ENCODE results near the gene GPD2. TPM values are rescaled to one million over a fixed set of nuclear protein-coding genes. Genes with fewer than 3 reads are reported as not detected.
A peak's percentile ranks its signal among the peaks of the same experiment; 100 is the strongest.

The GPD2 gene
- total RNA-seq, 8 experiments from 2014 or later: 2.1 to 69.3 (median 6.9) TPM

- 63 to 100% (median 77%) methylated on average over 1 of the region's 1 CpG; no CpG with 5 or more reads in 6 of the 10 experiments for WGBS, 10 experiments
- no peak for ATAC-seq (replicated peaks in 6 of 8)
- in situ Hi-C loops (cut with MboI; ENCODE audit: low pct_unique_long_range_greater_than_20kb in 2 of 9, low sequenced_read_pairs in 9 of 9, unreplicated experiment in 9 of 9): no loop called here
These were observed 14.3 kb upstream of the GPD2 start for GRCh38 chr2:156421851-156422250.

GRCh38 chr2:156423674-156424282, 12.4 kb upstream of the GPD2 start:
- no peak overlapping the region for H3K27ac ChIP-seq
- H3K4me1 ChIP-seq (replicated peaks in 1 of 2): no peaks in the 10 kb centered on the region
- WGBS, 10 experiments: 71 to 95% (median 87%) methylated on average over 1 to 8 of the region's 8 CpGs

More at GRCh38 chr2:156421851-156422250, 14.3 kb upstream of the GPD2 start:
- no peak overlapping the region for H3K27ac ChIP-seq
- H3K4me3 ChIP-seq: no peak overlapping the region
- no peaks in the 10 kb centered on the region for H3K4me1 ChIP-seq (replicated peaks in 1 of 2)

GRCh38 chr2:156427074-156427473, 9.1 kb upstream of the GPD2 start:
- Histone ChIP-seq H3K4me1 (replicated peaks in 1 of 2) (no peaks in the 10 kb centered on the region), H3K4me3 (no peak overlapping the region), H3K27ac (no peak overlapping the region)
- in situ Hi-C loops (cut with MboI; ENCODE audit: low pct_unique_long_range_greater_than_20kb in 2 of 9, low sequenced_read_pairs in 9 of 9, unreplicated experiment in 9 of 9): no loop called here
- ATAC-seq (replicated peaks in 6 of 8): no peak
- WGBS, 10 experiments: 67 to 92% (median 78%) methylated on average over 1 of the region's 1 CpG; no CpG with 5 or more reads in 6 of the 10 experiments

More at GRCh38 chr2:156423674-156424282, 12.4 kb upstream of the GPD2 start:
- H3K4me3 ChIP-seq: no peak overlapping the region
- no peak for ATAC-seq (replicated peaks in 6 of 8)
- in situ Hi-C loops (cut with MboI; ENCODE audit: low pct_unique_long_range_greater_than_20kb in 2 of 9, low sequenced_read_pairs in 9 of 9, unreplicated experiment in 9 of 9): no loop called here

- no peak overlapping the region for H3K27ac ChIP-seq
- H3K4me1 ChIP-seq (replicated peaks in 1 of 2): no peaks in the 10 kb centered on the region
- H3K4me3 ChIP-seq: no peak overlapping the region
- in situ Hi-C loops (cut with MboI; ENCODE audit: low pct_unique_long_range_greater_than_20kb in 2 of 9, low sequenced_read_pairs in 9 of 9, unreplicated experiment in 9 of 9): no loop called here
- ATAC-seq (replicated peaks in 6 of 8): no peak
These were observed 7.0 kb upstream of the GPD2 start for GRCh38 chr2:156429211-156429610.

- in situ Hi-C loops (cut with MboI; ENCODE audit: low pct_unique_long_range_greater_than_20kb in 2 of 9, low sequenced_read_pairs in 9 of 9, unreplicated experiment in 9 of 9): no loop called here
- WGBS, 10 experiments: 63 to 100% (median 98%) methylated on average over 1 to 2 of the region's 2 CpGs; no CpG with 5 or more reads in 4 of the 10 experiments
- H3K27ac ChIP-seq: no peak overlapping the region
- no peak for ATAC-seq (replicated peaks in 6 of 8)
- H3K4me1 ChIP-seq (replicated peaks in 1 of 2): no peaks in the 10 kb centered on the region
- H3K4me3 ChIP-seq: no peak overlapping the region
These were observed 5.8 kb upstream of the GPD2 start for GRCh38 chr2:156430236-156430979.

- Histone ChIP-seq H3K27ac (no peak overlapping the region), H3K4me1 (replicated peaks in 1 of 2) (no peaks in the 10 kb centered on the region), H3K4me3 (no peak overlapping the region)
- ATAC-seq (replicated peaks in 6 of 8): peak in 2 of 8 experiments; percentile 7 to 8
- WGBS, 10 experiments: 38 to 100% (median 67%) methylated on average over 1 of the region's 1 CpG; no CpG with 5 or more reads in 3 of the 10 experiments
- in situ Hi-C loops (cut with MboI; ENCODE audit: low pct_unique_long_range_greater_than_20kb in 2 of 9, low sequenced_read_pairs in 9 of 9, unreplicated experiment in 9 of 9): no loop called here
These were observed 5.2 kb upstream of the GPD2 start for GRCh38 chr2:156430980-156431358.

- ATAC-seq (replicated peaks in 6 of 8): no peak
These were observed 1.5 kb upstream of the GPD2 start for GRCh38 chr2:156434461-156435291.

GRCh38 chr2:156435396-156435717, 822 bp upstream of the GPD2 start:
- peak in 2 of 8 experiments; percentile 0 to 2 for ATAC-seq (replicated peaks in 6 of 8)
- in situ Hi-C loops (cut with MboI; ENCODE audit: low pct_unique_long_range_greater_than_20kb in 2 of 9, low sequenced_read_pairs in 9 of 9, unreplicated experiment in 9 of 9): no loop called here
- WGBS, 10 experiments: 0 to 73% (median 26%) methylated on average over 1 to 4 of the region's 18 CpGs; no CpG with 5 or more reads in 6 of the 10 experiments
- H3K4me3 ChIP-seq: peak overlapping the region; percentile 33 to 49 (median 37)
- H3K4me1 ChIP-seq (replicated peaks in 1 of 2): no peaks in the 10 kb centered on the region
- peak overlapping the region in 1 of 2 donors; percentile 58 for H3K27ac ChIP-seq

More at GRCh38 chr2:156434461-156435291, 1.5 kb upstream of the GPD2 start:
- H3K4me3 ChIP-seq: no peak overlapping the region
- in situ Hi-C loops (cut with MboI; ENCODE audit: low pct_unique_long_range_greater_than_20kb in 2 of 9, low sequenced_read_pairs in 9 of 9, unreplicated experiment in 9 of 9): no loop called here
- 17 to 97% (median 77%) methylated on average over 1 to 7 of the region's 8 CpGs for WGBS, 10 experiments
- H3K4me1 ChIP-seq (replicated peaks in 1 of 2): no peaks in the 10 kb centered on the region
- no peak overlapping the region for H3K27ac ChIP-seq

- peak in 3 of 8 experiments; percentile 6 to 24 (median 12) for ATAC-seq (replicated peaks in 6 of 8)
- Histone ChIP-seq H3K4me1 (replicated peaks in 1 of 2) (no peaks in the 10 kb centered on the region), H3K27ac (no peak overlapping the region), H3K4me3 (peak overlapping the region; percentile 33 to 49 (median 37))
- WGBS, 10 experiments: 0 to 60% (median 33%) methylated on average over 2 to 11 of the region's 15 CpGs; no CpG with 5 or more reads in 1 of the 10 experiments
- in situ Hi-C loops (cut with MboI; ENCODE audit: low pct_unique_long_range_greater_than_20kb in 2 of 9, low sequenced_read_pairs in 9 of 9, unreplicated experiment in 9 of 9): no loop called here
These were observed 412 bp downstream of the GPD2 start for GRCh38 chr2:156436497-156437085.

- in situ Hi-C loops (cut with MboI; ENCODE audit: low pct_unique_long_range_greater_than_20kb in 2 of 9, low sequenced_read_pairs in 9 of 9, unreplicated experiment in 9 of 9): no loop called here
- peak in 2 of 8 experiments; percentile 1 to 2 for ATAC-seq (replicated peaks in 6 of 8)
- no peak overlapping the region for H3K27ac ChIP-seq
- no peak overlapping the region for H3K4me3 ChIP-seq
- H3K4me1 ChIP-seq (replicated peaks in 1 of 2): no peaks in the 10 kb centered on the region
- 0 to 80% (median 47%) methylated on average over 3 to 6 of the region's 6 CpGs; no CpG with 5 or more reads in 4 of the 10 experiments for WGBS, 10 experiments
These were observed 1.2 kb downstream of the GPD2 start for GRCh38 chr2:156437272-156437930.

GRCh38 chr2:156437931-156438410, 1.8 kb downstream of the GPD2 start:
- in situ Hi-C loops (cut with MboI; ENCODE audit: low pct_unique_long_range_greater_than_20kb in 2 of 9, low sequenced_read_pairs in 9 of 9, unreplicated experiment in 9 of 9): no loop called here
- Histone ChIP-seq H3K27ac (no peak overlapping the region), H3K4me3 (no peak overlapping the region), H3K4me1 (replicated peaks in 1 of 2) (no peaks in the 10 kb centered on the region)
- 50 to 100% (median 94%) methylated on average over 1 to 4 of the region's 4 CpGs; no CpG with 5 or more reads in 2 of the 10 experiments for WGBS, 10 experiments
- no peak for ATAC-seq (replicated peaks in 6 of 8)

GRCh38 chr2:156443089-156443488, 6.9 kb downstream of the GPD2 start:
- H3K4me3 ChIP-seq: no peak overlapping the region
- H3K4me1 ChIP-seq (replicated peaks in 1 of 2): no peaks in the 10 kb centered on the region
- H3K27ac ChIP-seq: no peak overlapping the region
- in situ Hi-C loops (cut with MboI; ENCODE audit: low pct_unique_long_range_greater_than_20kb in 2 of 9, low sequenced_read_pairs in 9 of 9, unreplicated experiment in 9 of 9): no loop called here
- ATAC-seq (replicated peaks in 6 of 8): no peak

Measured in motor neuron (in vitro differentiated cells).